Psoas muscle (tissue), 8 donors: Measurements from ENCODE around the gene PHF11. TPM values are rescaled to one million over a fixed set of nuclear protein-coding genes. Genes with fewer than 3 reads are reported as not detected.

Source experiments
- ATAC-seq, 4 donors: fragments of 200-7000 bp; cut with Tn5 transposase; one replicate each; pipeline ENCODE4 v1.9.1; 2020; ENCODE audit warnings: moderate library complexity in 3 of 4, mild to moderate bottlenecking in 2 of 4
- DNase-seq, 2 donors: peaks; one replicate each; pipeline ENCODE4 v3.0.0-alpha.2; 2020
- H3K27ac ChIP-seq: fragments of 200-600 bp; one replicate; pipeline ENCODE4 v1.8.0; 2022
- H3K27me3 ChIP-seq, 3 donors: fragments of 200-600 bp in 1 of 3; one replicate each; pipeline versions ENCODE4 v1.6.1 to v1.8.0; 2013 to 2022; ENCODE audit warnings: low read length in 2 of 3, mild to moderate bottlenecking in 2 of 3, moderate library complexity in 1 of 3; ENCODE audit not compliant: insufficient read depth in 3 of 3
- H3K36me3 ChIP-seq, 2 donors: fragments of 200-600 bp in 1 of 2; one replicate each; pipeline versions ENCODE4 v1.6.1 to v1.8.0; 2013 to 2022; ENCODE audit warnings: low read depth in 1 of 2, mild to moderate bottlenecking in 1 of 2, moderate library complexity in 1 of 2; ENCODE audit not compliant: insufficient read depth in 1 of 2
- H3K4me1 ChIP-seq: fragments of 200-600 bp; one replicate; pipeline ENCODE4 v1.8.0; 2022
- H3K4me3 ChIP-seq: fragments of 200-600 bp; one replicate; pipeline ENCODE4 v1.8.0; 2022; ENCODE audit warnings: mild to moderate bottlenecking
- H3K9me3 ChIP-seq: fragments of 200-600 bp; one replicate; pipeline ENCODE4 v1.8.0; 2022
- WGBS, 3 donors: extraction: QIAGEN DNeasy Blood & Tissue Kit; methylation state at CpG; one replicate each; pipeline versions ENCODE4 v1.1.6 to v1.1.7; 2013; 5-methylcytosine and 5-hydroxymethylcytosine counted together
- intact Hi-C, 2 donors: fragments of 100-400 bp; cut with DNase I; formaldehyde crosslinking; loops; one replicate each; pipeline versions ENCODE4 v1.11.0 to v1.14.2; 2022
- polyA plus RNA-seq, 3 donors: library from polyadenylated mRNA; stranded (reverse); fragments of 200-250 nt; gene quantifications; one replicate each; pipeline ENCODE4 v1.2.3, GENCODE V29; 2013
- total RNA-seq, 4 donors: library from RNA; stranded (reverse); fragmentation: NEBNext Ultra II Directional in 2 of 4; extraction: Animal tissue kit (Norgen Biotek cat#: 25700) in 2 of 4; gene quantifications; one replicate each; pipeline versions ENCODE4 v1.2.1 to v1.2.4, GENCODE V29; 2021 to 2023
- TF ChIP-seq, protein P1 (sequence below): fragments of 200-600 bp; IDR thresholded peaks from one replicate; pipeline ENCODE4 v1.8.0; 2022; ENCODE audit warnings: antibody characterized with exemption
- donor health status: healthy with polysubstance abuse.
- donor health status: DM: no; HTN: no; CAD: no; lungs with moderate emphysema.
- donor health status: Bipolar disorder and iron deficiency.
- donor health status: healthy.
- donor health status: DM: yes; HTN: yes; CAD: no.
- donor health status: DM: no; HTN: no; CAD: no.
- donor health status: DM: no; HTN: no; CAD: no.
- donor health status: DM: yes; HTN: yes; CAD: no.

PHF11 gene
- total and polyA plus RNA-seq, 7 donors: 8.2 to 17.8 (median 10.7) TPM

DNA sequence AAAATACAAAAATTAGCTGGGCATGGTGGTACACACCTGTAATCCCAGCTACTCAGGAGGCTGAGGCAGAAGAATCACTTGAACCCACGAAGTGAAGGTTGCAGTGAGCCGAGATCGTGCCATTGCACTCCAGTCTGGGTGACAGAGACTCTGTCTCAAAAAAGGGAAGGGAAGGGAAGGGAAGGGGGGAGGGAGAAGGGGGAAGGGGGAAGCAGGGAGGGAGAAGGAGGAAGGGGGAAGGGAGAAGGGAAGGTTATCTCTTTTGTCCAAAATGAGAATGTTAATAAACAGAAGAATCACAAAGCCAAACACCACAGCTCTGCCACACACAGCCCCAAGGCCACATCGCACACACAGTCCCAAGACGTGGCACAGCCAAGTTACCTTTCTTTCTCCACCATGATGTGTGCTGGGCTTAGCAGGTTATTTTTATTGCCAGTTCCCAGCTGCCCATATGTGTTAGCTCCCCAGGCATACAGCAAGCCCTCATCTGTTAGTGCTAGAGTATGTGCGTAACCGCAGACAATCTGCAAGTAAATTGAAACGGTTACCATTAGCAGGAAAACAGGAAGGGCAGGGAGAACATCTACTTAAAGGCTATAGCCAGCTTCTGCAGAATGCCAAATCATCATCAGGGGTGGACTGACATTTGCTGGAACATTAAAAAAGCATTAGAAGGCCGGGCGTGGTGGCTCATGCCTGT lies 55.3 kb downstream of the PHF11 start:
- intact Hi-C loops: no loop called here
- Histone ChIP-seq H3K4me3 (no peak overlapping the region), H3K9me3 (no peaks in the 10 kb centered on the region), H3K27ac (no peak overlapping the region), H3K36me3 (peaks cover 2 to 87% of the 10 kb centered on the region in 2 donors), H3K27me3 (no peaks in the 10 kb centered on the region), H3K4me1 (no peaks in the 10 kb centered on the region)
- TF ChIP-seq, protein P1, sequence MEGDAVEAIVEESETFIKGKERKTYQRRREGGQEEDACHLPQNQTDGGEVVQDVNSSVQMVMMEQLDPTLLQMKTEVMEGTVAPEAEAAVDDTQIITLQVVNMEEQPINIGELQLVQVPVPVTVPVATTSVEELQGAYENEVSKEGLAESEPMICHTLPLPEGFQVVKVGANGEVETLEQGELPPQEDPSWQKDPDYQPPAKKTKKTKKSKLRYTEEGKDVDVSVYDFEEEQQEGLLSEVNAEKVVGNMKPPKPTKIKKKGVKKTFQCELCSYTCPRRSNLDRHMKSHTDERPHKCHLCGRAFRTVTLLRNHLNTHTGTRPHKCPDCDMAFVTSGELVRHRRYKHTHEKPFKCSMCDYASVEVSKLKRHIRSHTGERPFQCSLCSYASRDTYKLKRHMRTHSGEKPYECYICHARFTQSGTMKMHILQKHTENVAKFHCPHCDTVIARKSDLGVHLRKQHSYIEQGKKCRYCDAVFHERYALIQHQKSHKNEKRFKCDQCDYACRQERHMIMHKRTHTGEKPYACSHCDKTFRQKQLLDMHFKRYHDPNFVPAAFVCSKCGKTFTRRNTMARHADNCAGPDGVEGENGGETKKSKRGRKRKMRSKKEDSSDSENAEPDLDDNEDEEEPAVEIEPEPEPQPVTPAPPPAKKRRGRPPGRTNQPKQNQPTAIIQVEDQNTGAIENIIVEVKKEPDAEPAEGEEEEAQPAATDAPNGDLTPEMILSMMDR: no peak
- no peak for DNase-seq
- no peak for ATAC-seq
- WGBS, 3 donors: 83 to 92% (median 90%) methylated on average over 10 of the region's 10 CpGs

DNA sequence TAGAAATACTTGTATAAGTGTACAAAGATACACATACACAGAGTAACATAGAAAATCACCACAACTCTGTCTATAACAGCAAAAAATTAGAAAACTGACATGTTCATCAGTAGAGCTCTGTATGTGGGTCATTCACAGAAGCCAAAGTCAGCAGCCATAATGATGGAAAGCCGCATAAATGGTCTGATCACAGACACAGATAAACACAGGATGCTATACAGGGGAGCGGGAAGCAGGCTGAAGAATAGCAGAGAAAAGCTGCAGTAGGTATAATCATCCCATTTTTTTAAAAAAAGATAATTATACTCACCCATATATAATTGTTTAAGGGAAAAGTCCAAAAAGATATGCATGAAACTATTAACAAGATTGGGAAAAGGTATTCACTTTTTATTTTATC lies 58.1 kb downstream of the PHF11 start:
- H3K9me3 ChIP-seq: no peaks in the 10 kb centered on the region
- DNase-seq (no peak), ATAC-seq (no peak)
- H3K4me3 ChIP-seq: no peak overlapping the region
- H3K27ac ChIP-seq: no peak overlapping the region
- TF ChIP-seq, protein P1: no peak
- H3K36me3 ChIP-seq: peaks cover 2 to 88% of the 10 kb centered on the region in 2 donors
- H3K4me1 ChIP-seq: no peaks in the 10 kb centered on the region
- intact Hi-C loops: no loop called here
- no peaks in the 10 kb centered on the region for H3K27me3 ChIP-seq
- 93 to 98% (median 96%) methylated on average over 2 of the region's 2 CpGs for WGBS, 3 donors

DNA sequence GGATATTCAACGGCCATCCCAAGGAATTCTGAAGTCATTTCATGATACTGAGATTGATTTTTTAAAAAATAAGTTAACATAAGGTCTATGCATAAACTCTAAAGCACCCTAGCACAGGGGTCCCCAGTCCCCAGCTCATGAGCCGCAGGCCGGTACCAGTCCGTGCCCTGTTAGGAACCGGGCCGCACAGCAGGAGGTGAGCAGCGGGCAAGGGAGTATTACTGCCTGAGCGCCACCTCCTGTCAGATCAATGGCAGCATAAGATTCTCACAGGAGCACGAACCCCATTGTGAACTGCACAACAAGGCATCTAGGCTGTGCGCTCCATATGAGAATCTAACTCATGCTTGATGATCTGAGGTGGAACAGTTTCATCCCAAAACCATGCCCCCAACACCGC lies 58.6 kb downstream of the PHF11 start:
- no peaks in the 10 kb centered on the region for H3K4me1 ChIP-seq
- H3K27me3 ChIP-seq: no peaks in the 10 kb centered on the region
- H3K4me3 ChIP-seq: no peak overlapping the region
- ATAC-seq (no peak), DNase-seq (no peak)
- TF ChIP-seq, protein P1: no peak
- 77 to 88% (median 86%) methylated on average over 11 of the region's 11 CpGs for WGBS, 3 donors
- intact Hi-C loops: no loop called here
- H3K9me3 ChIP-seq: no peaks in the 10 kb centered on the region
- H3K36me3 ChIP-seq: peaks cover 2 to 88% of the 10 kb centered on the region in 2 donors
- no peak overlapping the region for H3K27ac ChIP-seq

DNA sequence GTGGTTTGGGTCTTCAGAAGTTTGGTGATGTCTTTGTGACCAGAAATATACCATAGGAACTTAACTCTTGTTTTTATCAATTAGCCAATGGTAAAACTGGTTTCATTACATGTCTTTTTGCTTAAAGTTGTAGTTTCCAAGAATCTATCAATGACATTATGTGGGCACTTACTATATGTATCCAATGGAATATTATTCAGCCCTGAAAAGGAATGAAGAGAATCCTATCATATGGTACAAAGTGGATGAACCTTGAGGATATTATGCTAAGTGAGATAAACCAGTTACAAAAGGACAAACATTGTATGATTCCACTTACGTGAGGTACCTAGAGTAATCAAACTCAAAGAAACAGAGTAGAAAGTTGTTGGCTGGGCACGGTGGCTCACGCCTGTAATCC lies 63.3 kb downstream of the PHF11 start:
- Histone ChIP-seq H3K4me1 (no peaks in the 10 kb centered on the region), H3K27me3 (no peaks in the 10 kb centered on the region), H3K36me3 (peaks cover 0 to 84% of the 10 kb centered on the region in 2 donors), H3K4me3 (no peak overlapping the region), H3K9me3 (no peaks in the 10 kb centered on the region), H3K27ac (no peak overlapping the region)
- DNase-seq (no peak), ATAC-seq (no peak)
- TF ChIP-seq, protein P1: no peak
- intact Hi-C loops: no loop called here
- WGBS, 3 donors: 95 to 99% (median 98%) methylated on average over 3 of the region's 3 CpGs
